ENCODE results near the gene UBA6. TPM values are rescaled to one million over a fixed set of nuclear protein-coding genes. Genes with fewer than 3 reads are reported as not detected.
A peak's percentile ranks its signal among the peaks of the same experiment; 100 is the strongest.

The UBA6 gene
- total and polyA plus RNA-seq, 2 experiments from 2014 or later: 38.8 to 61.9 TPM

DNA sequence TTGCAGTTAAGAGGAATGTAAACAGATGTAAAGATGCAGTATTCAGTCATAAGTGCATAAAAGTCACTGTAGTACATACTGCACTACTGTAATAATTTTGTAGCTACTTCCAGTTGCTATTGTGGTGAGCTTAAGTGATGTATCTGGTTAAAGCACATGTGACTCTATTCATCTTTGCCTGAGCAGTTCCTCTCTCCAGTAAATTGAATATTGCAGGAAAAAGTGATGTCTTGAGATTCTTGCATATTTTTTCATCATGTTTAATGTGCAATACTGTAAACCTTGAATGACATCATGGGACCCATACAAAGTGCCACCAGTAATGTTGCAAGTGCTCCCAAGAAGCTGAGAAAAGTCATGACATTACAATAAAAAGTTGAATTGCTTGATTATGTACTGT is 9.6 kb downstream of the UBA6 start:
- H3K27me3 ChIP-seq (replicated peaks; ENCODE audit: insufficient read depth): no peaks in the 10 kb centered on the region
- peaks cover 38% of the 10 kb centered on the region for H3F3A ChIP-seq (ENCODE audit: insufficient read depth)
- no peak overlapping the region for H2AFZ ChIP-seq
- peaks cover 89% of the 10 kb centered on the region for H3K79me2 ChIP-seq (ENCODE audit: insufficient read depth)
- H3K9ac ChIP-seq: no peak overlapping the region
- TF ChIP-seq EZH2 (IDR thresholded peaks at IDR 0.05; ENCODE audit: insufficient read depth, poor library complexity, severe bottlenecking): no peak
- TF ChIP-seq EZH2phosphoT487 (IDR thresholded peaks at IDR 0.05; ENCODE audit: insufficient read depth, low read depth): no peak
- peaks cover 19% of the 10 kb centered on the region for H3K36me3 ChIP-seq (ENCODE audit: low read depth)
- H3K9me3 ChIP-seq (ENCODE audit: low read depth): no peaks in the 10 kb centered on the region
- H3K4me2 ChIP-seq (ENCODE audit: unreplicated experiment): no peak overlapping the region
- in situ Hi-C loops (cut with MboI): no loop called here
- no peaks in the 10 kb centered on the region for H3K9me2 ChIP-seq (ENCODE audit: insufficient read depth)
- no peak for DNase-seq
- H3K27ac ChIP-seq: no peak overlapping the region
- peaks cover 15% of the 10 kb centered on the region for H3K4me1 ChIP-seq (ENCODE audit: insufficient read depth)
- H4K20me1 ChIP-seq (ENCODE audit: insufficient read depth): no peaks in the 10 kb centered on the region
- no peak overlapping the region for H3K4me3 ChIP-seq

DNA sequence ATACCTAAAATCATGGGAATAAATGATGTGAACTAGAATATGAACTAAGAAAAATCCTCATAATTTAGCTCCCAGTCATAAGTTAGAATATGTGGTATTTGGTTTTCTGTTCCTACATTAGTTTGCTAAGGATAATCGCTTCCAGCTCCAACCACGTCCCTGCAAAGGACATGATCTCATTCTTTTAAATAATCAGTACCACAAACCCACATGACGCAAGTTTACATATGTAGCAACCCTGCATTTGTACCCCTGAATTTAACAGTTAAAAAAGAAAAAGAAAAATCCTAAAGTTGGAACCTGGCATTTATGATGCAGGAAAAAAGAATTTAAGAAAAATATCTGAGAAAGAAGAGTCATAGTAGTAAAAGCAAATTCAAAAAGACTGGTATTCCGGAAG is 13.3 kb downstream of the UBA6 start:
- WGBS, 2 experiments (ENCODE audit: low coverage in 1 of 2, low lambda C conversion rate in 2 of 2, missing lambda C conversion rate in 2 of 2): 31 to 33% methylated on average over 4 of the region's 4 CpGs
- in situ Hi-C loops (cut with MboI): no loop called here

DNA sequence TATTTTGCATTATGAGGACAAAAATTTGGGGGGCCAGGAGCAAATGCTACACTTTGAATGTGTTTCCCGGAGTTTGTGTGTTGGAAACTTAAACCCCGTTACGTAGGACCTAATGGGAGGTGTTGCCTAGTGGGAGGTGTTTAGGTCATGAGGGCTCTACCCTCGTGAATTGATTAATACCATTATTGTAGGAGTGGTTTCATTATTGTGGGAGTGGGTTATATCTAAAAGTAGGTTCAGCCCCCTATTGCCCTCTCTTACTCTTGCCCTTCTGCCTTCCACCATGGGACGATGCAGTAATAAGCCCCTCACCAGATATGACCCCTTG is 15.5 kb downstream of the UBA6 start:
- 94 to 98% methylated on average over 5 of the region's 5 CpGs for WGBS, 2 experiments (ENCODE audit: low coverage in 1 of 2, low lambda C conversion rate in 2 of 2, missing lambda C conversion rate in 2 of 2)
- Histone ChIP-seq H3K9me3 (ENCODE audit: low read depth) (no peaks in the 10 kb centered on the region), H3K27me3 (replicated peaks; ENCODE audit: insufficient read depth) (no peaks in the 10 kb centered on the region), H4K20me1 (ENCODE audit: insufficient read depth) (no peaks in the 10 kb centered on the region), H3K36me3 (ENCODE audit: low read depth) (peaks cover 14% of the 10 kb centered on the region), H3K4me1 (ENCODE audit: insufficient read depth) (peaks cover 33% of the 10 kb centered on the region), H3K4me2 (ENCODE audit: unreplicated experiment) (peak overlapping the region; percentile 29), H3K9me2 (ENCODE audit: insufficient read depth) (no peaks in the 10 kb centered on the region), H3K79me2 (ENCODE audit: insufficient read depth) (peaks cover 86% of the 10 kb centered on the region), H3F3A (ENCODE audit: insufficient read depth) (peaks cover 54% of the 10 kb centered on the region), H3K9ac (no peak overlapping the region), H2AFZ (no peak overlapping the region), H3K4me3 (no peak overlapping the region), H3K27ac (peak overlapping the region; percentile 46)
- no peak for DNase-seq
- in situ Hi-C loops (cut with MboI): no loop called here
- TF ChIP-seq EZH2phosphoT487 (IDR thresholded peaks at IDR 0.05; ENCODE audit: insufficient read depth, low read depth): no peak
- no peak for TF ChIP-seq EZH2 (IDR thresholded peaks at IDR 0.05; ENCODE audit: insufficient read depth, poor library complexity, severe bottlenecking)

More for the DNA sequence above, 13.3 kb downstream of the UBA6 start:
- Histone ChIP-seq H3K9me3 (ENCODE audit: low read depth) (no peaks in the 10 kb centered on the region), H3K27me3 (replicated peaks; ENCODE audit: insufficient read depth) (no peaks in the 10 kb centered on the region), H3K9ac (peak overlapping the region; percentile 71), H3K79me2 (ENCODE audit: insufficient read depth) (peaks cover 86% of the 10 kb centered on the region), H3K27ac (peak overlapping the region; percentile 82), H3K36me3 (ENCODE audit: low read depth) (peaks cover 23% of the 10 kb centered on the region), H3F3A (ENCODE audit: insufficient read depth) (peaks cover 48% of the 10 kb centered on the region), H3K4me2 (ENCODE audit: unreplicated experiment) (peak overlapping the region; percentile 77), H4K20me1 (ENCODE audit: insufficient read depth) (no peaks in the 10 kb centered on the region), H3K9me2 (ENCODE audit: insufficient read depth) (no peaks in the 10 kb centered on the region), H3K4me3 (peak overlapping the region; percentile 64), H2AFZ (peak overlapping the region; percentile 68), H3K4me1 (ENCODE audit: insufficient read depth) (peaks cover 28% of the 10 kb centered on the region)
- peak; percentile 74 for DNase-seq
- TF ChIP-seq EZH2 (IDR thresholded peaks at IDR 0.05; ENCODE audit: insufficient read depth, poor library complexity, severe bottlenecking) (no peak), EZH2phosphoT487 (IDR thresholded peaks at IDR 0.05; ENCODE audit: insufficient read depth, low read depth) (no peak)

DNA sequence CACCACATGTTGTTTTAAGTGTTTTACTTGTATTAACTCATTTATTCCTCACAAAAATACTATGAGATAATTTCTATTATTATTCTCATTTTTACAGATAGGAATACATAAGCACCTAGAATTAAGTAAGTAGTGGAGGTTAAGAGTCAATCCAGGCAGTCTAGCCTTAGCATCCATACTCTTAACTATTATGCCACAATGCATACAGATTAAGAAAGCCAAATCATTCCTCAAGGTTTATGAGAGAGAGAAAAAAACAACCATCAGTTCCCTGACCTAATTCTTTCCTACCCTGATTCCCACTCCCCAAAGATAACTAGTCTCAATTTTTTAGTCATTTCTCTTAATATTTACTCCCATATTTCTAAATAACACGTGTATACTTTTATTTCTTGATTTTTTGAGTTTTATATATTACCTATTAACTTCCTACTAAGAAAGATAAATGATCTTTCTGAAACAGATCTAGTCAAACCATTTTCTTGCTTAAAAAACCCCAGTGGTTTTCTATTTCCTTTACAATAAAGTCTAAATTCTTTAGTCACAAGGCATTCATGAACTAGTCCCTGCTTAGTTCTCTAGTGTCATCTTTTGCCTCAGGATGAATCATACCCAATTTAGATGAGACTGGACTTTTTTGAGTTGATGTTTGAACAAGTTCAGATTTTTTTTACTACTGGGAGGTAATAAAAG is 16.0 kb downstream of the UBA6 start:
- Histone ChIP-seq H3F3A (ENCODE audit: insufficient read depth) (peaks cover 49% of the 10 kb centered on the region), H3K9ac (no peak overlapping the region), H3K4me1 (ENCODE audit: insufficient read depth) (peaks cover 33% of the 10 kb centered on the region), H3K9me2 (ENCODE audit: insufficient read depth) (no peaks in the 10 kb centered on the region), H3K4me2 (ENCODE audit: unreplicated experiment) (peak overlapping the region; percentile 29), H3K4me3 (no peak overlapping the region), H3K79me2 (ENCODE audit: insufficient read depth) (peaks cover 85% of the 10 kb centered on the region), H2AFZ (no peak overlapping the region), H3K27me3 (replicated peaks; ENCODE audit: insufficient read depth) (no peaks in the 10 kb centered on the region), H3K9me3 (ENCODE audit: low read depth) (no peaks in the 10 kb centered on the region), H3K36me3 (ENCODE audit: low read depth) (peaks cover 19% of the 10 kb centered on the region), H3K27ac (peak overlapping the region; percentile 46), H4K20me1 (ENCODE audit: insufficient read depth) (no peaks in the 10 kb centered on the region)
- in situ Hi-C loops (cut with MboI): no loop called here
- peak; percentile 75 for DNase-seq
- TF ChIP-seq EZH2phosphoT487 (IDR thresholded peaks at IDR 0.05; ENCODE audit: insufficient read depth, low read depth) (no peak), EZH2 (IDR thresholded peaks at IDR 0.05; ENCODE audit: insufficient read depth, poor library complexity, severe bottlenecking) (no peak)
- WGBS, 2 experiments (ENCODE audit: low coverage in 1 of 2, low lambda C conversion rate in 2 of 2, missing lambda C conversion rate in 2 of 2): 4% methylated on average over 1 of the region's 1 CpG
